HG02610 (cell line): ENCODE measurements around the gene DHRSX.
"Not testable (repeated sequence)": the region's sequence is repeated elsewhere in the genome, so short reads cannot be mapped to it uniquely, and the experiment has no call there.

ENCODE experiments used
- ATAC-seq: cut with Tn5 transposase; IDR thresholded peaks from one replicate; pipeline ENCODE4 v1.9.1; 2021; ENCODE audit warnings: mild to moderate bottlenecking, moderate library complexity; ENCODE audit not compliant: unreplicated experiment

DHRSX gene

GRCh38 chrX:2500803-2501558 is at the start of gene DHRSX, which contains the start of gene ZBED1:
TSS of gene DHRSX (minus strand) at chrX:2500976. CDS start at chrX:2500925, 51 bp downstream.
TSS of gene ZBED1 (minus strand) at chrX:2500976. CDS start at chrX:2490719, 10,257 bp downstream.
- ATAC-seq: peak; percentile 57

- ATAC-seq: no peak
Measured at GRCh38 chrX:2549876-2550275, 49.1 kb upstream of the DHRSX start.

GRCh38 chrX:2548711-2549423 is 48.1 kb upstream of the DHRSX start:
- ATAC-seq: no peak

- no peak for ATAC-seq
Measured at GRCh38 chrX:2547736-2548135, 47.0 kb upstream of the DHRSX start.

- ATAC-seq: no peak
Measured at GRCh38 chrX:2546496-2546895, 45.7 kb upstream of the DHRSX start.

- no peak for ATAC-seq
Measured at GRCh38 chrX:2545144-2545543, 44.4 kb upstream of the DHRSX start.

- ATAC-seq: no peak
Measured at GRCh38 chrX:2542826-2543521, 42.2 kb upstream of the DHRSX start.

GRCh38 chrX:2541603-2542002 is 40.8 kb upstream of the DHRSX start:
- no peak for ATAC-seq

GRCh38 chrX:2540426-2540947 is 39.7 kb upstream of the DHRSX start:
- no peak for ATAC-seq

GRCh38 chrX:2539586-2539985 is 38.8 kb upstream of the DHRSX start:
- no peak for ATAC-seq

GRCh38 chrX:2538031-2538757 is 37.4 kb upstream of the DHRSX start:
- no peak for ATAC-seq

GRCh38 chrX:2536974-2537373 is 36.2 kb upstream of the DHRSX start:
- ATAC-seq: no peak

GRCh38 chrX:2536141-2536540 is 35.4 kb upstream of the DHRSX start:
- no peak for ATAC-seq

- not testable (repeated sequence) for ATAC-seq
Measured at GRCh38 chrX:2534261-2535021, 33.7 kb upstream of the DHRSX start.

GRCh38 chrX:2533424-2533823 is 32.6 kb upstream of the DHRSX start:
- ATAC-seq: no peak

GRCh38 chrX:2526390-2526789 is 25.6 kb upstream of the DHRSX start:
- ATAC-seq: no peak

- no peak for ATAC-seq
Measured at GRCh38 chrX:2523911-2524310, 23.1 kb upstream of the DHRSX start.

- ATAC-seq: peak; percentile 19
Measured at GRCh38 chrX:2521927-2522386, 21.2 kb upstream of the DHRSX start.

GRCh38 chrX:2521092-2521926 is 20.5 kb upstream of the DHRSX start:
- peak; percentile 84 for ATAC-seq
